GM10266 (cell line): Measurements from ENCODE around the gene EMX1.

Source experiments
- DNase-seq: peaks from one replicate; pipeline ENCODE4 v3.0.0; 2012; ENCODE audit errors: extremely low spot score
- TF ChIP-seq, protein P1 (sequence below): IDR thresholded peaks from 2 replicates; pipeline ENCODE4 v1.5.1; 2012; ENCODE audit warnings: mild to moderate bottlenecking, low read depth; ENCODE audit not compliant: control insufficient read depth, insufficient read depth; ENCODE audit errors: missing control alignments

The EMX1 gene

GRCh38 chr2:72887740-72888437 is 29.4 kb upstream of the EMX1 start:
- TF ChIP-seq, protein P1, sequence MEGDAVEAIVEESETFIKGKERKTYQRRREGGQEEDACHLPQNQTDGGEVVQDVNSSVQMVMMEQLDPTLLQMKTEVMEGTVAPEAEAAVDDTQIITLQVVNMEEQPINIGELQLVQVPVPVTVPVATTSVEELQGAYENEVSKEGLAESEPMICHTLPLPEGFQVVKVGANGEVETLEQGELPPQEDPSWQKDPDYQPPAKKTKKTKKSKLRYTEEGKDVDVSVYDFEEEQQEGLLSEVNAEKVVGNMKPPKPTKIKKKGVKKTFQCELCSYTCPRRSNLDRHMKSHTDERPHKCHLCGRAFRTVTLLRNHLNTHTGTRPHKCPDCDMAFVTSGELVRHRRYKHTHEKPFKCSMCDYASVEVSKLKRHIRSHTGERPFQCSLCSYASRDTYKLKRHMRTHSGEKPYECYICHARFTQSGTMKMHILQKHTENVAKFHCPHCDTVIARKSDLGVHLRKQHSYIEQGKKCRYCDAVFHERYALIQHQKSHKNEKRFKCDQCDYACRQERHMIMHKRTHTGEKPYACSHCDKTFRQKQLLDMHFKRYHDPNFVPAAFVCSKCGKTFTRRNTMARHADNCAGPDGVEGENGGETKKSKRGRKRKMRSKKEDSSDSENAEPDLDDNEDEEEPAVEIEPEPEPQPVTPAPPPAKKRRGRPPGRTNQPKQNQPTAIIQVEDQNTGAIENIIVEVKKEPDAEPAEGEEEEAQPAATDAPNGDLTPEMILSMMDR, result peak; percentile 80
- peak; percentile 69 for DNase-seq

DNA sequence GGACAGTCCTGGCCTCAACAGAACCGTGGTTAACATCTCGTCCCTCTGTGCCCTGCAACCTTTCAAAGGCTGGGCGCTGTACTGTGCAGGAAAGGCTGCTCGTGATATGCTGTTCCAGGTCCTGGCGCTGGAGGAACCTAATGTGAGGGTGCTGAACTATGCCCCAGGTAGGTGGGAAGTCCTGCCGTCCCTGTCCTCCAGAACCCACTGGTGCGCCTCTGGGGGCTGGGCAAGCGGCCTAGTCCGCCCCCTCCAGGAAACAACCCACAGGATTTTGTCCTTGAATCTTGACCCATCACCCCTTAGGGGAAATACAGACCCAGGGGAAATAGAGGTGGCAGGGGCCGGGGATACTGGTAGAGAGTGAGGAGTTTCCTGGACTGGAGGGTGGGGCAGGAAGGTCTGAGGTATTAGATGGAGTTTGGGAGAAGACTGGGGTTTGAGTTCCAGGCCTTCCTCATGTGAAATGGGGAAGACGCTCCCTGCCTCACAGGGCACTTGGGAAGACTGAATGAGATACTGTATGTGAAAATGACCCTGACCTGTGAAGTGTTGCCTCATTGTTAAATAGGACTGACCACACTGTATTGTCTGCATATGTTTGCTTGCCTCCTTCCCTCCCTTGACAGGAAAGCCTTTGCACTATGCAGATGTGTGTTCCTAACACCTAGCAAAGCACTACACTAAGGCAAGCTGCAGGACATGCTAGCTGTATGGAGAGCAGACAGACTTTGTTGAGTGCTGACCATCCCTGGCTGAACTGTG is 28.7 kb upstream of the EMX1 start:
- TF ChIP-seq, protein P1, result no peak

DNA sequence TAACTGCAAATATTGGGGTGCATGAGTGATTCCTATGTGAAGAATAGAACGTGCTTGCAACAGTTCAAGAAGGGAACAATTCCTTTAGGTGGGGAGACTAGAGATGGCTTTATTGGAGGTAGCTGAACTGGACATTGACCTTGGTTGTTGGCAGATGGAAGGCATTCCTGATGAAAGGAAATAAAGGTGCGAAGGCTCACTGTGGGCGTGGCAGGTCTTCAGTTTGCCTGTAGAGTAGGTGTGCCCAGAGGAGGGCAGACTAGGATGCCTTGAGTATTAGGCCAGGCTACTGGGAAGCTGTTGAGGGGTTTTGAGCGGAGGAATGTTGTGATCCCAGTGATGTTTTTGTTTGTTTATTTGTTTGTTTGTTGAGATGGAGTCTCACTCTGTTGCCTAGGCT is 27.3 kb upstream of the EMX1 start:
- no peak for DNase-seq
- TF ChIP-seq, protein P1, result no peak

More for the DNA sequence above, 28.7 kb upstream of the EMX1 start:
- no peak for DNase-seq

- TF ChIP-seq, protein P1, result no peak
- DNase-seq, result no peak
Observed at GRCh38 chr2:72891091-72891818, 26.1 kb upstream of the EMX1 start.

GRCh38 chr2:72892506-72893173 is 24.7 kb upstream of the EMX1 start:
- TF ChIP-seq, protein P1, result peak; percentile 92
- DNase-seq, result peak; percentile 78

GRCh38 chr2:72893594-72894319 is 23.6 kb upstream of the EMX1 start:
- TF ChIP-seq, protein P1, result peak; percentile 73
- DNase-seq, result peak; percentile 72
